ENCODE measurements around the gene RPS25.

RPS25 gene

DNA sequence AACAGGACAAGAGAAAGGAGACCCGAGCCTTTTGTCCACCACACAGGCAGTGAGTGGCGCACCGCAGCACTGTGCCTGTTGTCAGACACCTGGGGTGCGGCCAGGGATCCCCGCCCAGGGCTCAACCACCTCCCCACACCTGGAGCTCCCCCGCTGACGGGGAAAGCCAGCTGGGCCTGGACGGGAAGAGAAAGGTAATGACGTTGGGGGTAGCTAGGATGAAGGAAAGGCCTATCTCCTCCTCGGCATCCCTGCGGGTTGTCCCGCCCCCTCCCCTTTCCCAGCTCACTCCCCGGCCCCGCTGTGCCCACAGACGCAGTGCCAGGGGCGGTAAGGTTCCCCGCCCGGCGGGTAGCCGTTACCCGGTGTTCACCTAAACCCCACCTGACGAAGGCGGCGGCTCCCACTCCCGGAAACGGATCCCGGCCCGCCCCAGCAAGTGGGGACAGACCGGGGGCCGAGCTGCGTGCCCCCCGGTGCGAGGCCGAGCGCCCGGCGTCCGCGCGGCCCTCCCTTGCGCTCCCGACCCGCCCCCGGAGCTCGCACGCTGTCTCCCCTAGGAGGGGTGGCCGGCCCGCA lies 38.4 kb upstream of the RPS25 start:
- Histone ChIP-seq H3K27ac (ENCODE audit: low read depth, low read length, poor library complexity, severe bottlenecking) (peak overlapping the region; percentile 44), H4K20me1 (ENCODE audit: insufficient read depth, low read length) (no peaks in the 10 kb centered on the region), H3K4me3 (ENCODE audit: low read depth, low read length, poor library complexity, severe bottlenecking) (peak overlapping the region; percentile 91), H3F3A (ENCODE audit: insufficient read depth, low read length) (no peaks in the 10 kb centered on the region), H3K4me1 (ENCODE audit: insufficient read depth, low read length, severe bottlenecking) (peaks cover 17% of the 10 kb centered on the region), H2AFZ (ENCODE audit: low read length) (no peak overlapping the region), H3K79me2 (ENCODE audit: insufficient read depth, low read length) (peaks cover 7% of the 10 kb centered on the region; the same call in 1 of the 2 replicates), H3K9me3 (ENCODE audit: low read length) (no peaks in the 10 kb centered on the region), H3K36me3 (ENCODE audit: insufficient read depth, low read length) (peaks cover 42% of the 10 kb centered on the region), H3K27me3 (ENCODE audit: insufficient read depth, low read length) (no peaks in the 10 kb centered on the region), H3K9me2 (ENCODE audit: low read depth, low read length) (no peaks in the 10 kb centered on the region), H3K4me2 (ENCODE audit: low read length) (peak overlapping the region; percentile 98), H3K9ac (ENCODE audit: low read length) (peak overlapping the region; percentile 95)
- TF ChIP-seq, protein P1, sequence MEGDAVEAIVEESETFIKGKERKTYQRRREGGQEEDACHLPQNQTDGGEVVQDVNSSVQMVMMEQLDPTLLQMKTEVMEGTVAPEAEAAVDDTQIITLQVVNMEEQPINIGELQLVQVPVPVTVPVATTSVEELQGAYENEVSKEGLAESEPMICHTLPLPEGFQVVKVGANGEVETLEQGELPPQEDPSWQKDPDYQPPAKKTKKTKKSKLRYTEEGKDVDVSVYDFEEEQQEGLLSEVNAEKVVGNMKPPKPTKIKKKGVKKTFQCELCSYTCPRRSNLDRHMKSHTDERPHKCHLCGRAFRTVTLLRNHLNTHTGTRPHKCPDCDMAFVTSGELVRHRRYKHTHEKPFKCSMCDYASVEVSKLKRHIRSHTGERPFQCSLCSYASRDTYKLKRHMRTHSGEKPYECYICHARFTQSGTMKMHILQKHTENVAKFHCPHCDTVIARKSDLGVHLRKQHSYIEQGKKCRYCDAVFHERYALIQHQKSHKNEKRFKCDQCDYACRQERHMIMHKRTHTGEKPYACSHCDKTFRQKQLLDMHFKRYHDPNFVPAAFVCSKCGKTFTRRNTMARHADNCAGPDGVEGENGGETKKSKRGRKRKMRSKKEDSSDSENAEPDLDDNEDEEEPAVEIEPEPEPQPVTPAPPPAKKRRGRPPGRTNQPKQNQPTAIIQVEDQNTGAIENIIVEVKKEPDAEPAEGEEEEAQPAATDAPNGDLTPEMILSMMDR (IDR thresholded peaks at IDR 0.05; ENCODE audit: low read length) = no peak

DNA sequence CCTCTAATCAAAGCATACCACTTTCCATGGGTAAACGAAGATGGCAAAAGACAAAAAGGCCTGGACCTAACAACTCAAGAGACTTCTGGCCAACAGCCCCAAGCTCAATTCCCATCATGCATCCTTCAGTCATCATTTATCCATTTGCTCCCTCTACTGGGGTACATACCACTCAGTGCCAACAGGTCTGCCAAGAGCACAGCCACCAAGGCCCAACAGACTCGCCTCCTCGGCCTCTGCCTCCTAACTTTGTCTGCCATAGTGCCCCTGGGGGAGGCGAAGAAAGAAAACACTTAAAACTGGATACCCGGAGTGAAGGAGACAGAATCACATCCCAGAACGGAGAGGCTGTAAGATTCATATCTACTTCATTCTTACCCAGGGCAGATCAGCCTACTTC lies 37.8 kb upstream of the RPS25 start:
- Histone ChIP-seq H3K9ac (ENCODE audit: low read length) (peak overlapping the region; percentile 95), H2AFZ (ENCODE audit: low read length) (no peak overlapping the region), H3K9me3 (ENCODE audit: low read length) (no peaks in the 10 kb centered on the region), H3F3A (ENCODE audit: insufficient read depth, low read length) (no peaks in the 10 kb centered on the region), H3K4me3 (ENCODE audit: low read depth, low read length, poor library complexity, severe bottlenecking) (peak overlapping the region; percentile 91), H3K27ac (ENCODE audit: low read depth, low read length, poor library complexity, severe bottlenecking) (peak overlapping the region; percentile 44), H4K20me1 (ENCODE audit: insufficient read depth, low read length) (no peaks in the 10 kb centered on the region), H3K4me2 (ENCODE audit: low read length) (peak overlapping the region; percentile 98), H3K4me1 (ENCODE audit: insufficient read depth, low read length, severe bottlenecking) (peaks cover 17% of the 10 kb centered on the region), H3K9me2 (ENCODE audit: low read depth, low read length) (no peaks in the 10 kb centered on the region), H3K27me3 (ENCODE audit: insufficient read depth, low read length) (no peaks in the 10 kb centered on the region), H3K36me3 (ENCODE audit: insufficient read depth, low read length) (peaks cover 49% of the 10 kb centered on the region), H3K79me2 (ENCODE audit: insufficient read depth, low read length) (peaks cover 7% of the 10 kb centered on the region; the same call in 1 of the 2 replicates)
- TF ChIP-seq, protein P1 (IDR thresholded peaks at IDR 0.05; ENCODE audit: low read length) = peak; percentile 18; the same call in 1 of the 2 replicates
- TF ChIP-seq EZH2 (IDR thresholded peaks at IDR 0.05; ENCODE audit: borderline replicate concordance, low read length) = no peak

DNA sequence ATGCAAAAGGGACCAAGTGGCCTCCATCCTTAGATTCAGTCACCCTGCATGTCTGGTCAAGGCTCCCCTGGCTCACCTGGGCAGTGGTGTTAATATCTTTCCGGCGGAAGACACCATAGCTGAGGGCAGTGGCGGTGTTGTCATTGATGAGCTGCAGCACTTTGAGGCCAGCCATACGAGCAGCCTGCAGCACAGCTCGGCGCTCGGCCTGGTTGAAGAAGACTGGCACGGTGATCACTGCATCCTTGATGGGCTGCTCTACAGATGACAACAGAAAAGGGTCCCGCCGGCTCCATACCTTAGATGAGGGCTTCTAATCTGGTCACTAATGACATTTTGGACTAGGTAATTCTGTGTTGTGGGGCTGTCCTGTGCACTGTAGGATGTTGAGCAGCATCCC lies 36.3 kb upstream of the RPS25 start:
- H4K20me1 ChIP-seq (ENCODE audit: insufficient read depth, low read length) = no peaks in the 10 kb centered on the region
- H3K4me2 ChIP-seq (ENCODE audit: low read length) = no peak overlapping the region
- TF ChIP-seq, protein P1 (IDR thresholded peaks at IDR 0.05; ENCODE audit: low read length) = no peak
- TF ChIP-seq EZH2 (IDR thresholded peaks at IDR 0.05; ENCODE audit: borderline replicate concordance, low read length) = no peak

More for the DNA sequence above, 36.3 kb upstream of the RPS25 start:
- Histone ChIP-seq H3K27ac (ENCODE audit: low read depth, low read length, poor library complexity, severe bottlenecking) (no peak overlapping the region), H3K9ac (ENCODE audit: low read length) (no peak overlapping the region), H3K27me3 (ENCODE audit: insufficient read depth, low read length) (no peaks in the 10 kb centered on the region), H3F3A (ENCODE audit: insufficient read depth, low read length) (no peaks in the 10 kb centered on the region), H3K79me2 (ENCODE audit: insufficient read depth, low read length) (peaks cover 7% of the 10 kb centered on the region; the same call in 1 of the 2 replicates), H3K4me1 (ENCODE audit: insufficient read depth, low read length, severe bottlenecking) (peaks cover 17% of the 10 kb centered on the region), H3K9me3 (ENCODE audit: low read length) (no peaks in the 10 kb centered on the region), H3K4me3 (ENCODE audit: low read depth, low read length, poor library complexity, severe bottlenecking) (no peak overlapping the region), H3K9me2 (ENCODE audit: low read depth, low read length) (no peaks in the 10 kb centered on the region), H2AFZ (ENCODE audit: low read length) (no peak overlapping the region), H3K36me3 (ENCODE audit: insufficient read depth, low read length) (peaks cover 63% of the 10 kb centered on the region)

Data from OCI-LY1 (cell line).